GM21360 (cell line): ENCODE data around the gene PSD4.

ENCODE experiments used
- ATAC-seq: cut with Tn5 transposase; IDR thresholded peaks from one replicate; pipeline ENCODE4 v1.9.1; 2021; ENCODE audit warnings: mild to moderate bottlenecking, moderate library complexity; ENCODE audit not compliant: unreplicated experiment

PSD4 gene

GRCh38 chr2:113141451-113141850 is 32.3 kb upstream of the PSD4 start:
- no peak for ATAC-seq

- ATAC-seq: no peak
These were observed 31.5 kb upstream of the PSD4 start for GRCh38 chr2:113142290-113142689.

- no peak for ATAC-seq
These were observed 29.5 kb upstream of the PSD4 start for GRCh38 chr2:113144259-113144658.

- no peak for ATAC-seq
These were observed 24.9 kb upstream of the PSD4 start for GRCh38 chr2:113148606-113149552.

- ATAC-seq: no peak
These were observed 24.1 kb upstream of the PSD4 start for GRCh38 chr2:113149553-113150257.

GRCh38 chr2:113150258-113150601 is 23.5 kb upstream of the PSD4 start:
- no peak for ATAC-seq

- ATAC-seq: no peak
These were observed 18.4 kb upstream of the PSD4 start for GRCh38 chr2:113155331-113155730.

GRCh38 chr2:113156278-113157117 is 17.3 kb upstream of the PSD4 start:
- no peak for ATAC-seq

- no peak for ATAC-seq
These were observed 16.5 kb upstream of the PSD4 start for GRCh38 chr2:113157118-113157896.

- no peak for ATAC-seq
These were observed 15.6 kb upstream of the PSD4 start for GRCh38 chr2:113157897-113158753.

GRCh38 chr2:113158884-113159553 is 14.8 kb upstream of the PSD4 start:
- ATAC-seq: no peak

GRCh38 chr2:113160248-113160647 is 13.5 kb upstream of the PSD4 start:
- no peak for ATAC-seq

GRCh38 chr2:113160962-113161361 is 12.8 kb upstream of the PSD4 start:
- ATAC-seq: no peak

GRCh38 chr2:113162173-113162572 is 11.6 kb upstream of the PSD4 start:
- no peak for ATAC-seq

- no peak for ATAC-seq
These were observed 10.9 kb upstream of the PSD4 start for GRCh38 chr2:113162869-113163268.

- no peak for ATAC-seq
These were observed 9.4 kb upstream of the PSD4 start for GRCh38 chr2:113164215-113164929.

GRCh38 chr2:113164930-113165585 is 8.7 kb upstream of the PSD4 start:
- ATAC-seq: no peak

- no peak for ATAC-seq
These were observed 7.6 kb upstream of the PSD4 start for GRCh38 chr2:113166187-113166645.
